Activated B cell treated with CpG ODN at 0.5 μM for 24 hours (primary cell): ENCODE data around the gene PSG6. TPM values are rescaled to one million over a fixed set of nuclear protein-coding genes. Genes with fewer than 3 reads are reported as not detected.
"Not testable (repeated sequence)": the region's sequence is repeated elsewhere in the genome, so short reads cannot be mapped to it uniquely, and the experiment has no call there.

Experiments
- ATAC-seq: fragments of 200-7000 bp; cut with Tn5 transposase; one replicate; pipeline ENCODE4 v1.10.0; 2021; ENCODE audit warnings: low read depth, mild to moderate bottlenecking, moderate library complexity
- CTCF ChIA-PET: fragments of 350-600 bp; sonication (Branson Sonifier 250); formaldehyde crosslinking; loops from one replicate; lab custom pipeline; 2021; ENCODE audit warnings: antibody characterized with exemption; lab: Charles Lee
- POLR2A ChIA-PET: fragments of 350-600 bp; sonication (Branson Sonifier 250); formaldehyde crosslinking; loops from one replicate; lab custom pipeline; 2021; ENCODE audit warnings: antibody characterized with exemption; lab: Charles Lee
- DNase-seq: peaks from one replicate; pipeline ENCODE4 v3.0.0; 2022
- H3K27ac Mint-ChIP-seq: one replicate; pipeline ENCODE4 v1.8.0; 2020; ENCODE audit warnings: mixed read lengths
- H3K27me3 Mint-ChIP-seq: one replicate; pipeline ENCODE4 v1.8.0; 2021; ENCODE audit warnings: mixed read lengths
- H3K36me3 Mint-ChIP-seq: one replicate; pipeline ENCODE4 v1.8.0; 2021; ENCODE audit warnings: low read depth, mixed read lengths
- H3K4me1 Mint-ChIP-seq: one replicate; pipeline ENCODE4 v1.8.0; 2021; ENCODE audit warnings: mixed read lengths
- H3K4me3 Mint-ChIP-seq: one replicate; pipeline ENCODE4 v1.8.0; 2020; ENCODE audit warnings: mild to moderate bottlenecking, mixed read lengths
- H3K9me3 Mint-ChIP-seq: one replicate; pipeline ENCODE4 v1.8.0; 2020; ENCODE audit warnings: mixed read lengths
- intact Hi-C: fragments of 100-400 bp; cut with micrococcal nuclease; formaldehyde crosslinking; loops from one replicate; pipeline ENCODE4 v1.15.1; 2024
- total RNA-seq: library from RNA; stranded (reverse); gene quantifications from 2 replicates; pipeline ENCODE4 v1.2.3, GENCODE V29; 2022

PSG6 gene
- total RNA-seq, 1 donor from 2014 or later, result not detected

DNA sequence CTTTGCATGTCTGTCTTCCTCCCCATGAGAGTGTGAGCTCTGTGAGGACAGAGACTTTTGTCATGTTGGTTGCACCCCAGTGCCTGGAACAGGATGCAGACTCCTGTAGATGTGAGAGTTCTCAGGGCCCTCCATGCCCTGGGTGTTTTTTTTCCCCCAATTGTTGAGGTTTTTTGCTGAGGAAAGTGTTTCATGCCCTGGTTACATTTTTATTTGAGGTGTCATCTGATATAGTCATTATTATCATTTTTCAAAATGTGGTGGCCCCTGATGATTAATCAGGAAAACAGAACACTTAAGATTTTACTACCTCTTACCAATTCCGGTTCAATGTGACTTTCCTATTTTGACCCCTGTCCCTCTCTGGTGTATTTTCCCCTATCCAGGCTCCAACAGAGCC is 763 bp downstream of the PSG6 start:
- H3K27me3 Mint-ChIP-seq, H3K27ac Mint-ChIP-seq, H3K9me3 Mint-ChIP-seq, H3K36me3 Mint-ChIP-seq, POLR2A ChIA-PET, H3K4me1 Mint-ChIP-seq, CTCF ChIA-PET, ATAC-seq, intact Hi-C loops, DNase-seq, H3K4me3 Mint-ChIP-seq: not testable (repeated sequence)

GRCh38 chr19:42913516-42913915 is 4.2 kb downstream of the PSG6 start:
- POLR2A ChIA-PET, intact Hi-C loops, H3K27me3 Mint-ChIP-seq, ATAC-seq, H3K4me1 Mint-ChIP-seq, H3K36me3 Mint-ChIP-seq, DNase-seq, H3K9me3 Mint-ChIP-seq, CTCF ChIA-PET, H3K4me3 Mint-ChIP-seq, H3K27ac Mint-ChIP-seq: not testable (repeated sequence)

GRCh38 chr19:42912941-42913340 is 4.8 kb downstream of the PSG6 start:
- CTCF ChIA-PET, intact Hi-C loops, H3K27ac Mint-ChIP-seq, H3K9me3 Mint-ChIP-seq, H3K4me1 Mint-ChIP-seq, H3K4me3 Mint-ChIP-seq, H3K36me3 Mint-ChIP-seq, ATAC-seq, DNase-seq, H3K27me3 Mint-ChIP-seq, POLR2A ChIA-PET: not testable (repeated sequence)

DNA sequence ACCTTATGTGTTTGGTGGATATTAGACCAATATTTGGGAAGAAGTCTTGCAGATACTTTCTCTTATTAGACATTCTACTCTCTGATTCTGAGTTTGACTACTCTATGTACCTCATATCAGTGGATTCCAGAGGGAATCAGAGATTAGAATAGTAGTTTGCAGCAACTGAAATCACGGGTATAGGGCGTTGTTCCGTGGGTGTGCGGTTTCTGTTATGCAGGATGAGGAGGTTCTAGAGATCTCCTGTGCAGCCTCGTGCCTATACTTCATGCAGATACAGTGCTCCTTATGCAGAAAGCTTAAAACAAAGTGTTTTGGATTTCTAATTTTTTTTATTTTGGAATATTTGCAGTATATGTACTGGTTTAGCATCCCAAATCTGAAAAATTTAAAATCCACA is 6.0 kb downstream of the PSG6 start:
- H3K9me3 Mint-ChIP-seq, H3K4me1 Mint-ChIP-seq, intact Hi-C loops, H3K4me3 Mint-ChIP-seq, H3K27ac Mint-ChIP-seq, H3K36me3 Mint-ChIP-seq, DNase-seq, ATAC-seq, CTCF ChIA-PET, POLR2A ChIA-PET, H3K27me3 Mint-ChIP-seq: not testable (repeated sequence)

- ATAC-seq, CTCF ChIA-PET, H3K4me1 Mint-ChIP-seq, intact Hi-C loops, DNase-seq, H3K27ac Mint-ChIP-seq, H3K4me3 Mint-ChIP-seq, H3K27me3 Mint-ChIP-seq, H3K9me3 Mint-ChIP-seq, POLR2A ChIA-PET, H3K36me3 Mint-ChIP-seq: not testable (repeated sequence)
Observed at GRCh38 chr19:42906162-42906561, 11.5 kb downstream of the PSG6 start.

GRCh38 chr19:42900561-42900960 is 17.1 kb downstream of the PSG6 start:
- POLR2A ChIA-PET, intact Hi-C loops, DNase-seq, H3K27ac Mint-ChIP-seq, H3K9me3 Mint-ChIP-seq, H3K4me3 Mint-ChIP-seq, ATAC-seq, H3K27me3 Mint-ChIP-seq, CTCF ChIA-PET, H3K36me3 Mint-ChIP-seq, H3K4me1 Mint-ChIP-seq: not testable (repeated sequence)

DNA sequence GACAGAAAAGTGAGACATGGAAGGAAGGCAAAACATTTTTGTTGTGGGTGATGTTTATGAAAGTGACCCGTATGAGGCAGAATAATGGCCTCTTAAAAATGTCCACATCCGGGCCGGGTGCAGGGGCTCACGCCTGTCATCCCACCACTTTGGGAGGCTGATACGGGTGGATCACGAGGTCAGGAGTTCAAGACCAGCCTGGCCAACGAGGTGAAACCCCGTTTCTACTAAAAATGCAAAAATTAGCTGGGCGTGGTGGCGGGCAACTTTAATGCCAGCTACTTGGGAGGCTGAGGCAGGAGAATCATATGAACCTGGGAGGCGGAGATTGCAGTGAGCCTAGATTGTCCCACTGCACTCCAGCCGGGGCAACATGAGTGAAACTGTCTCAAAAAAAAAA is 18.0 kb downstream of the PSG6 start:
- H3K36me3 Mint-ChIP-seq, H3K4me3 Mint-ChIP-seq, H3K27ac Mint-ChIP-seq, ATAC-seq, CTCF ChIA-PET, POLR2A ChIA-PET, H3K9me3 Mint-ChIP-seq, DNase-seq, intact Hi-C loops, H3K4me1 Mint-ChIP-seq, H3K27me3 Mint-ChIP-seq: not testable (repeated sequence)

GRCh38 chr19:42899110-42899509 is 18.6 kb downstream of the PSG6 start:
- H3K4me3 Mint-ChIP-seq, H3K9me3 Mint-ChIP-seq, intact Hi-C loops, DNase-seq, H3K27ac Mint-ChIP-seq, ATAC-seq, H3K27me3 Mint-ChIP-seq, H3K36me3 Mint-ChIP-seq, H3K4me1 Mint-ChIP-seq, CTCF ChIA-PET: not testable (repeated sequence)
- POLR2A ChIA-PET, result interaction anchor here (0.7 kb wide), 1 partner anchor 59 kb away, joined by 3 read pairs; no protein-coding TSS in a partner anchor

DNA sequence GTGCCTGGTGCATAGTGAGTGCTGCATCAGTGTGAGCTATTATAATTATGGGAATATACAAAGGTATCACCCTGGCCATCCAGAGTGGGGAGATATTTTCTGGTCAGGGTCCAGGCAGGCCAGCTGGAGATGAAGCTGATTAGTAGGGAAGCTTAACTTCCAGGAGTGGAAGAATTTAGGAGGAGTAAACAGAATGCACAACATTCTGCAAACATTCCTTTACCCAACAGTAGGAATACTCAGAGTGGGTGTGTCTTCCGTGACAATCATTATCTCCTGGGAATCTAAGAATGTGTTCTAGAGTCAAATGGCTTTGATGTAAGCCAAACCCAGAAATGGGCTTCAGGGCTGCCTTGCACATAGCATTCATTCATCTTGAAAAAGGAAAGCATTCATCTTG is 19.0 kb downstream of the PSG6 start:
- H3K4me3 Mint-ChIP-seq, intact Hi-C loops, H3K4me1 Mint-ChIP-seq, ATAC-seq, H3K36me3 Mint-ChIP-seq, H3K9me3 Mint-ChIP-seq, H3K27ac Mint-ChIP-seq, H3K27me3 Mint-ChIP-seq, CTCF ChIA-PET, DNase-seq: not testable (repeated sequence)
- POLR2A ChIA-PET, result interaction anchor here (0.7 kb wide), 1 partner anchor 60 kb away, joined by 3 read pairs; no protein-coding TSS in a partner anchor

DNA sequence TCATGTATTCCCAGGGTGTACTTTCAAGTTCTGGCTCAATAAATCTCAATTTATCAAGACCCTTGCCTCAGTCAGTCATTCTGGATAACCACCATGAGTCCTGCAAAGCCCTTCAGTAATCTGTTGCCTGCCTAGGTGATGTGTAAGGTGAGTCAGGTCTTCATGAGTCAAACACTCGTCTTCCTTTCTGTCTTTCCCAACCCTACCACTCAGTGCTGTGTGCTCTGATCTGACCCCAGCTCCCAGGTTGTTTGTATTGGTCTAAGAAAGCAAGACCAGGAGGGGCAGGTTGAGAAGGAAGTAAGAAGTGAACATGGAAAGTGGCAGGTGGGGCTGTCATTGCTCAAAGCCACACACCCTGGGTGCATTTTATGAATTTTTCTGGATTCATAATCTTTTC is 20.0 kb downstream of the PSG6 start:
- H3K4me3 Mint-ChIP-seq, H3K27ac Mint-ChIP-seq, H3K36me3 Mint-ChIP-seq, intact Hi-C loops, H3K27me3 Mint-ChIP-seq, H3K4me1 Mint-ChIP-seq, DNase-seq, POLR2A ChIA-PET, CTCF ChIA-PET, H3K9me3 Mint-ChIP-seq, ATAC-seq: not testable (repeated sequence)

DNA sequence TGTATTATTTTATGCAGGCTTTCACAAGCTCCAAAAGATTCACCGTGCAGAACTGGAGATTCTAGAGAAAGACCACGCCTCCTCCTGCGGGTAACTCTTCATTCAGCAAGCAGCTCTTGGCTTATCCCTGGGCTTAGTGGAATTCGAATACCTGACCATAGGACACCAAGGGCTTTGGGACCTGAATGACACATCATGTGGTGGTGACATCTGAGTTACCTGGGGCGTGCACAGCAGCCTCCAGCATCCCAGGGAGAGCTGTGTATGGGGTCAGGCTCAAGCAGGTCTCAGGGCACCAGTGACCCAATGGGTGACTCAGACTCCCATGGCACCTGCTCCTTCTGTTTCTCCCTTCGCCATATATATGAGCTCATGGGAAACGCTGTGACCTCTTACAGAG is 27.2 kb downstream of the PSG6 start:
- H3K27ac Mint-ChIP-seq, intact Hi-C loops, H3K36me3 Mint-ChIP-seq, DNase-seq, H3K4me3 Mint-ChIP-seq, POLR2A ChIA-PET, H3K27me3 Mint-ChIP-seq, ATAC-seq, H3K4me1 Mint-ChIP-seq, CTCF ChIA-PET: not testable (repeated sequence)
- peaks cover 14% of the 10 kb centered on the region for H3K9me3 Mint-ChIP-seq

- H3K27ac Mint-ChIP-seq, H3K4me3 Mint-ChIP-seq, POLR2A ChIA-PET, DNase-seq, intact Hi-C loops, ATAC-seq, H3K4me1 Mint-ChIP-seq, CTCF ChIA-PET, H3K36me3 Mint-ChIP-seq: not testable (repeated sequence)
- Mint-ChIP-seq H3K9me3 (peaks cover 13% of the 10 kb centered on the region), H3K27me3 (peaks cover 19% of the 10 kb centered on the region)
Observed at GRCh38 chr19:42887876-42888445, 29.7 kb downstream of the PSG6 start.

- H3K4me3 Mint-ChIP-seq, POLR2A ChIA-PET, H3K9me3 Mint-ChIP-seq, intact Hi-C loops, CTCF ChIA-PET, ATAC-seq, H3K4me1 Mint-ChIP-seq, H3K36me3 Mint-ChIP-seq, DNase-seq, H3K27ac Mint-ChIP-seq: not testable (repeated sequence)
- H3K27me3 Mint-ChIP-seq, result peaks cover 23% of the 10 kb centered on the region
Observed at GRCh38 chr19:42882730-42883129, 35.0 kb downstream of the PSG6 start.
